H9 (cell line): ENCODE measurements around the gene KIF5A. TPM values are rescaled to one million over a fixed set of nuclear protein-coding genes. Genes with fewer than 3 reads are reported as not detected.
A peak's percentile ranks its signal among the peaks of the same experiment; 100 is the strongest.

Experiments
- DNase-seq: peaks from one replicate; pipeline ENCODE4 v3.0.0-alpha.2; 2017
- H2AFZ ChIP-seq: one replicate; pipeline ENCODE4 v1.6.1; 2013; ENCODE audit warnings: mild to moderate bottlenecking, low read length, control low read depth, moderate library complexity
- H2AK5ac ChIP-seq: 2 replicates; pipeline ENCODE4 v1.6.1; 2013; ENCODE audit warnings: low read length, control low read depth, mixed read lengths; ENCODE audit not compliant: insufficient read length
- H2BK120ac ChIP-seq: one replicate; pipeline ENCODE4 v1.6.1; 2013; ENCODE audit warnings: low read depth, mild to moderate bottlenecking, low read length, control low read depth, inconsistent platforms; ENCODE audit not compliant: poor library complexity, severe bottlenecking
- H2BK12ac ChIP-seq: 2 replicates; pipeline ENCODE4 v1.6.1; 2013; ENCODE audit warnings: low read length, control low read depth, mixed read lengths, low read depth; ENCODE audit not compliant: insufficient read length
- H2BK15ac ChIP-seq: 2 replicates; pipeline ENCODE4 v1.6.1; 2013; ENCODE audit warnings: low read depth, low read length, control low read depth
- H2BK20ac ChIP-seq: one replicate; pipeline ENCODE4 v1.6.1; 2013; ENCODE audit warnings: low read depth, mild to moderate bottlenecking, low read length, control low read depth, inconsistent platforms; ENCODE audit not compliant: poor library complexity, severe bottlenecking
- H2BK5ac ChIP-seq: 2 replicates; pipeline ENCODE4 v1.6.1; 2013; ENCODE audit warnings: low read length, control low read depth, mixed read lengths; ENCODE audit not compliant: insufficient read length
- H3K14ac ChIP-seq: 2 replicates; pipeline ENCODE4 v1.6.1; 2013; ENCODE audit warnings: low read length, control low read depth; ENCODE audit not compliant: insufficient read depth
- H3K18ac ChIP-seq: 2 replicates; pipeline ENCODE4 v1.6.1; 2013; ENCODE audit warnings: low read depth, mild to moderate bottlenecking, mixed read lengths, low read length, control low read depth; ENCODE audit not compliant: insufficient read length
- H3K23ac ChIP-seq: 2 replicates; pipeline ENCODE4 v1.6.1; 2013; ENCODE audit warnings: low read length, control low read depth, mixed read lengths, low read depth; ENCODE audit not compliant: insufficient read length
- H3K23me2 ChIP-seq: 2 replicates; pipeline ENCODE4 v1.6.1; 2013; ENCODE audit warnings: low read depth, mild to moderate bottlenecking, mixed read lengths, low read length, control low read depth; ENCODE audit not compliant: insufficient read length, poor library complexity, severe bottlenecking
- H3K27ac ChIP-seq: 2 replicates; pipeline ENCODE4 v1.5.1; 2013; ENCODE audit warnings: low read length, control low read depth, mixed read lengths, low read depth; ENCODE audit not compliant: insufficient read length
- H3K27me3 ChIP-seq: 2 replicates; pipeline ENCODE4 v1.6.1; 2013; ENCODE audit warnings: low read length, control low read depth, inconsistent platforms; ENCODE audit not compliant: insufficient read depth
- H3K4ac ChIP-seq: 2 replicates; pipeline ENCODE4 v1.6.1; 2013; ENCODE audit warnings: low read depth, mild to moderate bottlenecking, control low read depth, inconsistent platforms, low read length, moderate library complexity
- H3K4me1 ChIP-seq: 2 replicates; pipeline ENCODE4 v1.6.1; 2013; ENCODE audit warnings: low read length, control low read depth, inconsistent platforms; ENCODE audit not compliant: insufficient read depth
- H3K4me2 ChIP-seq: 2 replicates; pipeline ENCODE4 v1.6.1; 2013; ENCODE audit warnings: low read length, control low read depth, mixed read lengths; ENCODE audit not compliant: insufficient read length, insufficient read depth
- H3K56ac ChIP-seq: 2 replicates; pipeline ENCODE4 v1.6.1; 2013; ENCODE audit warnings: low read depth, mild to moderate bottlenecking, mixed read lengths, low read length, control low read depth; ENCODE audit not compliant: insufficient read length
- H3K79me1 ChIP-seq: 2 replicates; pipeline ENCODE4 v1.6.1; 2013; ENCODE audit warnings: low read depth, mild to moderate bottlenecking, moderate library complexity, low read length, control low read depth, inconsistent platforms; ENCODE audit not compliant: insufficient read depth, poor library complexity, severe bottlenecking
- H3K79me2 ChIP-seq: 2 replicates; pipeline ENCODE4 v1.6.1; 2013; ENCODE audit warnings: low read length, control low read depth, inconsistent platforms; ENCODE audit not compliant: insufficient read depth
- H3K9ac ChIP-seq: 2 replicates; pipeline ENCODE4 v1.6.1; 2013; ENCODE audit warnings: low read length, control low read depth, mixed read lengths; ENCODE audit not compliant: insufficient read length; ENCODE audit errors: extremely low read depth
- H3K9me3 ChIP-seq: one replicate; pipeline ENCODE4 v1.6.1; 2013; ENCODE audit warnings: low read depth, low read length, inconsistent platforms; ENCODE audit not compliant: control insufficient read depth
- H3T11ph ChIP-seq: one replicate; pipeline ENCODE4 v1.6.1; 2013; ENCODE audit warnings: mild to moderate bottlenecking, low read length, control low read depth, inconsistent platforms
- H4K20me1 ChIP-seq: one replicate; pipeline ENCODE4 v1.6.1; 2013; ENCODE audit not compliant: control insufficient read depth, insufficient read length, insufficient read depth
- H4K5ac ChIP-seq: 2 replicates; pipeline ENCODE4 v1.6.1; 2013; ENCODE audit warnings: low read depth, mild to moderate bottlenecking, mixed read lengths, low read length, control low read depth; ENCODE audit not compliant: insufficient read length
- H4K8ac ChIP-seq: replicated peaks from 2 replicates; pipeline ENCODE4 v1.6.1; 2013; ENCODE audit warnings: low read length, control low read depth, mixed read lengths, low read depth; ENCODE audit not compliant: insufficient read length
- H4K91ac ChIP-seq: 2 replicates; pipeline ENCODE4 v1.6.1; 2013; ENCODE audit warnings: low read depth, mild to moderate bottlenecking, moderate library complexity, mixed read lengths, low read length, control low read depth; ENCODE audit not compliant: insufficient read length
- H3K27ac Mint-ChIP-seq, 3 experiments: 2 replicates in 2 of 3; 3 replicates in 1 of 3; pipeline ENCODE4 v1.8.0; 2020 to 2021; ENCODE audit warnings: mixed read lengths in 3 of 3, mild to moderate bottlenecking in 1 of 3, moderate library complexity in 1 of 3
- H3K27me3 Mint-ChIP-seq: 2 replicates; pipeline ENCODE4 v1.8.0; 2021; ENCODE audit warnings: low read depth, mild to moderate bottlenecking, moderate library complexity, mixed read lengths
- H3K36me3 Mint-ChIP-seq, 3 experiments: 2 replicates in 2 of 3; 3 replicates in 1 of 3; pipeline ENCODE4 v1.8.0; 2020 to 2021; ENCODE audit warnings: low read depth in 3 of 3, mixed read lengths in 3 of 3; ENCODE audit not compliant: insufficient read depth in 1 of 3
- H3K4me1 Mint-ChIP-seq, 2 experiments: 2 replicates each; pipeline ENCODE4 v1.8.0; 2020; ENCODE audit warnings: mixed read lengths in 2 of 2
- H3K4me3 Mint-ChIP-seq, 2 experiments: 2 replicates in 1 of 2; 3 replicates in 1 of 2; pipeline ENCODE4 v1.8.0; 2020 to 2021; ENCODE audit warnings: mild to moderate bottlenecking in 2 of 2, mixed read lengths in 2 of 2, moderate library complexity in 1 of 2
- H3K9me3 Mint-ChIP-seq, 2 experiments: 2 replicates in 1 of 2; 3 replicates in 1 of 2; pipeline ENCODE4 v1.8.0; 2020; ENCODE audit warnings: mild to moderate bottlenecking in 2 of 2, mixed read lengths in 2 of 2, moderate library complexity in 1 of 2
- WGBS: extraction: QIAGEN DNeasy Blood & Tissue Kit; methylation state at CpG from one replicate; pipeline ENCODE4 v1.1.7; 2013; ENCODE audit warnings: missing lambda C conversion rate, low lambda C conversion rate, mixed read lengths; ENCODE audit not compliant: insufficient read length; ENCODE audit errors: extremely low coverage; 5-methylcytosine and 5-hydroxymethylcytosine counted together
- total RNA-seq: library from RNA; stranded (reverse); gene quantifications from 2 replicates; pipeline ENCODE4 v1.2.1, GENCODE V29; 2021
- TF ChIP-seq, protein P1 (sequence below): fragments of 200-600 bp; sonication (generic); conservative IDR thresholded peaks from 3 replicates; pipeline ENCODE4 v1.8.0; 2021; ENCODE audit warnings: antibody characterized with exemption, mild to moderate bottlenecking

Gene KIF5A
- total RNA-seq, 1 experiment from 2014 or later = 18.5 TPM

DNA sequence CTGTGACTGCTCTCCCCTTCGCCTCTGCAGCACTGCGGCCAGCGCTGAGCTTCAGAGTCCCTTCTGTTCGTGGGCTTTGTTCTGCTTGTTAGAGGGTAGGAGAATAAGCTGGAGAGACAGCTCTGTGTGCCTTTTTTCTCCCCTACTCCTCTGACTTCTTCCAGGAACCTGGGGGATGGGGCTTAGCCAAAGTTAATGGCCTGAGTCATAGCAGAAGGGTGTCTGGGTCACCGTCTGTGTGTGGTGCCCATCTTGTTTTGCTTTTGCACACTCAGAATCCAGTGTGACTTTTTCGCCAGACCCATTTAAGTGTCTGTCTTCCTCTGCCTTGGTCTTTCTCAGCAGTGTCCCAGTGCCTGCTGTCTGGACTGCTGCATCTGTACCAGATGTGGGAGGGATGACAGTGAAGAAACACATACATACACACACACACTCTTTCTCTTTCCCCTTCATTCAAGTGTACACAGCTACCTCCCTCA lies 3.0 kb downstream of the KIF5A start:
- Histone ChIP-seq H3K27ac (no peak overlapping the region), H4K5ac (no peak overlapping the region), H2BK120ac (no peak overlapping the region), H3K79me1 (peaks cover 3% of the 10 kb centered on the region), H2BK12ac (no peak overlapping the region), H2AK5ac (no peak overlapping the region), H3K9me3 (no peaks in the 10 kb centered on the region), H4K20me1 (no peaks in the 10 kb centered on the region), H3K23ac (no peak overlapping the region), H3K56ac (no peak overlapping the region), H3K14ac (no peak overlapping the region), H4K91ac (no peak overlapping the region), H2AFZ (no peak overlapping the region), H3K27me3 (no peaks in the 10 kb centered on the region; the same call in 1 of the 2 replicates), H3K9ac (no peak overlapping the region), H3K79me2 (peaks cover 3% of the 10 kb centered on the region; the same call in 1 of the 2 replicates), H3K18ac (no peak overlapping the region), H4K8ac (no peak overlapping the region), H2BK20ac (no peak overlapping the region), H2BK5ac (no peak overlapping the region), H3K4ac (no peak overlapping the region), H3K23me2 (peaks cover 10% of the 10 kb centered on the region), H3K4me2 (no peak overlapping the region), H2BK15ac (no peak overlapping the region), H3K4me1 (peaks cover 5% of the 10 kb centered on the region; the same call in 1 of the 2 replicates), H3T11ph (no peak overlapping the region)
- H3K4me1 Mint-ChIP-seq = peaks cover 45 to 57% of the 10 kb centered on the region in 2 experiments
- DNase-seq = no peak
- WGBS = no CpG with 5 or more reads among the region's 6 CpGs
- peaks cover 3 to 4% (median 3%) of the 10 kb centered on the region in 3 experiments; a peak in 4 of 7 replicates for H3K36me3 Mint-ChIP-seq
- TF ChIP-seq, protein P1, sequence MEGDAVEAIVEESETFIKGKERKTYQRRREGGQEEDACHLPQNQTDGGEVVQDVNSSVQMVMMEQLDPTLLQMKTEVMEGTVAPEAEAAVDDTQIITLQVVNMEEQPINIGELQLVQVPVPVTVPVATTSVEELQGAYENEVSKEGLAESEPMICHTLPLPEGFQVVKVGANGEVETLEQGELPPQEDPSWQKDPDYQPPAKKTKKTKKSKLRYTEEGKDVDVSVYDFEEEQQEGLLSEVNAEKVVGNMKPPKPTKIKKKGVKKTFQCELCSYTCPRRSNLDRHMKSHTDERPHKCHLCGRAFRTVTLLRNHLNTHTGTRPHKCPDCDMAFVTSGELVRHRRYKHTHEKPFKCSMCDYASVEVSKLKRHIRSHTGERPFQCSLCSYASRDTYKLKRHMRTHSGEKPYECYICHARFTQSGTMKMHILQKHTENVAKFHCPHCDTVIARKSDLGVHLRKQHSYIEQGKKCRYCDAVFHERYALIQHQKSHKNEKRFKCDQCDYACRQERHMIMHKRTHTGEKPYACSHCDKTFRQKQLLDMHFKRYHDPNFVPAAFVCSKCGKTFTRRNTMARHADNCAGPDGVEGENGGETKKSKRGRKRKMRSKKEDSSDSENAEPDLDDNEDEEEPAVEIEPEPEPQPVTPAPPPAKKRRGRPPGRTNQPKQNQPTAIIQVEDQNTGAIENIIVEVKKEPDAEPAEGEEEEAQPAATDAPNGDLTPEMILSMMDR = no peak
- H3K4me3 Mint-ChIP-seq = no peak overlapping the region; a peak in 1 of 5 replicates
- H3K27ac Mint-ChIP-seq = peak overlapping the region in 1 of 3 experiments; percentile 73; a peak in 1 of 7 replicates
- no peaks in the 10 kb centered on the region for H3K9me3 Mint-ChIP-seq
- peaks cover 19% of the 10 kb centered on the region for H3K27me3 Mint-ChIP-seq
